ENCODE data around the gene TDRD7. TPM values are rescaled to one million over a fixed set of nuclear protein-coding genes. Genes with fewer than 3 reads are reported as not detected.

The TDRD7 gene
- total and polyA plus RNA-seq, 2 of the 8 experiments (the other 6 are each of a cell fraction or from before 2014, with no cell fraction given), result 1.2 to 2.3 TPM

DNA sequence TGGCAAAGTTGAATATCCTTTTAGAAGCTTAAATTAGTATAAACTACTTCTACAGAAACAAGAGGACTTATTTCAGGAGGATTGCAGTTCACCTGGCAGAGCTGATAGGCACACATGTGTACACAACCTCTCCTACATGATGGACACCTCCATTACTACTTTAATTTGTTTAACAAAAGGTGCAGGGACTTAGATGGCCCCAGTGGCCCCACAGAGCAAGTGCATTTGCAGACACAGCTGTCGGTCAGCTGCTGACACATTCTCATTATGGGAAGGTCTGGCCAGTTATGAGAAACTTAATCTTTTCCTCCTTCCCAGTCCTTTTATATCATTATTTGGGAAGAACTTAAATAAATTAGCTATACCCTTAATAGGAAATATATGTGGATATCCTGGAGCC is 28.3 kb downstream of the TDRD7 start:
- Histone ChIP-seq H3K79me1 (ENCODE audit: low read depth, low read length) (no peaks in the 10 kb centered on the region), H3K27ac (ENCODE audit: low read depth, low read length) (no peak overlapping the region), H3K9ac (replicated peaks in 1 of 4; ENCODE audit: extremely low read depth in 1 of 4, low read depth in 3 of 4, low read length in 3 of 4) (no peak overlapping the region), H2BK12ac (ENCODE audit: low read depth, low read length) (no peak overlapping the region), H3K27me3 (replicated peaks in 1 of 4; ENCODE audit: control insufficient read depth in 3 of 4, extremely low read depth in 1 of 4, insufficient read depth in 3 of 4, low read length in 3 of 4) (no peaks in the 10 kb centered on the region), H2AK5ac (ENCODE audit: low read depth, low read length) (no peak overlapping the region), H2BK20ac (ENCODE audit: low read length) (no peak overlapping the region), H3K56ac (replicated peaks; ENCODE audit: insufficient read length, low read depth, low read length) (no peak overlapping the region), H2AFZ (ENCODE audit: low read length) (no peak overlapping the region), H3K14ac (ENCODE audit: insufficient read length) (no peak overlapping the region), H3K4me2 (ENCODE audit: insufficient read depth in 1 of 2, low read depth in 2 of 2, low read length in 2 of 2) (no peak overlapping the region), H3K23me2 (ENCODE audit: low read depth, low read length) (no peaks in the 10 kb centered on the region), H3K79me2 (ENCODE audit: control insufficient read depth in 1 of 2, insufficient read depth in 2 of 2, low read length in 2 of 2) (no peaks in the 10 kb centered on the region), H3K18ac (ENCODE audit: extremely low read depth, low read length) (no peak overlapping the region), H2BK15ac (ENCODE audit: low read length) (no peak overlapping the region), H3K9me3 (ENCODE audit: insufficient read depth in 2 of 2, low read depth in 1 of 2, low read length in 1 of 2) (no peaks in the 10 kb centered on the region), H2BK120ac (replicated peaks; ENCODE audit: low read depth, low read length) (no peak overlapping the region), H4K20me1 (replicated peaks in 1 of 2; ENCODE audit: control insufficient read depth in 1 of 2, insufficient read depth in 2 of 2, low read length in 2 of 2) (no peaks in the 10 kb centered on the region), H3K23ac (ENCODE audit: insufficient read length) (no peak overlapping the region), H4K5ac (ENCODE audit: insufficient read length, low read depth, low read length) (no peak overlapping the region), H2BK5ac (ENCODE audit: low read depth, low read length) (no peak overlapping the region), H4K8ac (ENCODE audit: extremely low read depth, insufficient read depth, low read length) (no peak overlapping the region), H3K36me3 (ENCODE audit: control insufficient read depth in 2 of 4, insufficient read depth in 4 of 4, low read length in 3 of 4) (no peaks in the 10 kb centered on the region), H3K4me1 (replicated peaks in 1 of 4; ENCODE audit: control insufficient read depth in 3 of 4, insufficient read depth in 4 of 4, low read length in 3 of 4) (no peaks in the 10 kb centered on the region), H4K91ac (replicated peaks; ENCODE audit: insufficient read length, low read length) (no peak overlapping the region), H3K4ac (replicated peaks; ENCODE audit: insufficient read length, low read depth, low read length) (no peak overlapping the region), H3K4me3 (ENCODE audit: extremely low read depth in 1 of 4, insufficient read depth in 2 of 4, low read depth in 3 of 4, low read length in 4 of 4) (no peak overlapping the region)
- ChIA-PET CTCF (ENCODE audit: partially characterized antibody) (interaction anchor here (1.0 to 1.6 kb wide), 5 partner anchors 17 to 173 kb away, joined by 3 to 7 read pairs (median 5); partner anchors contain the start of gene TDRD7), POLR2A (ENCODE audit: partially characterized antibody) (interaction anchor here (1.2 kb wide), 1 partner anchor 23 kb away, joined by 4 read pairs; no protein-coding TSS in a partner anchor)
- TF ChIP-seq, protein P1, sequence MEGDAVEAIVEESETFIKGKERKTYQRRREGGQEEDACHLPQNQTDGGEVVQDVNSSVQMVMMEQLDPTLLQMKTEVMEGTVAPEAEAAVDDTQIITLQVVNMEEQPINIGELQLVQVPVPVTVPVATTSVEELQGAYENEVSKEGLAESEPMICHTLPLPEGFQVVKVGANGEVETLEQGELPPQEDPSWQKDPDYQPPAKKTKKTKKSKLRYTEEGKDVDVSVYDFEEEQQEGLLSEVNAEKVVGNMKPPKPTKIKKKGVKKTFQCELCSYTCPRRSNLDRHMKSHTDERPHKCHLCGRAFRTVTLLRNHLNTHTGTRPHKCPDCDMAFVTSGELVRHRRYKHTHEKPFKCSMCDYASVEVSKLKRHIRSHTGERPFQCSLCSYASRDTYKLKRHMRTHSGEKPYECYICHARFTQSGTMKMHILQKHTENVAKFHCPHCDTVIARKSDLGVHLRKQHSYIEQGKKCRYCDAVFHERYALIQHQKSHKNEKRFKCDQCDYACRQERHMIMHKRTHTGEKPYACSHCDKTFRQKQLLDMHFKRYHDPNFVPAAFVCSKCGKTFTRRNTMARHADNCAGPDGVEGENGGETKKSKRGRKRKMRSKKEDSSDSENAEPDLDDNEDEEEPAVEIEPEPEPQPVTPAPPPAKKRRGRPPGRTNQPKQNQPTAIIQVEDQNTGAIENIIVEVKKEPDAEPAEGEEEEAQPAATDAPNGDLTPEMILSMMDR (IDR thresholded peaks at IDR 0.05; ENCODE audit: control extremely low read depth in 1 of 3, insufficient read depth in 1 of 3, low read depth in 1 of 3, low read length in 3 of 3), result peak in 1 of 3 experiments; percentile 8; a peak in 1 of 4 replicates
- TF ChIP-seq, protein P2, sequence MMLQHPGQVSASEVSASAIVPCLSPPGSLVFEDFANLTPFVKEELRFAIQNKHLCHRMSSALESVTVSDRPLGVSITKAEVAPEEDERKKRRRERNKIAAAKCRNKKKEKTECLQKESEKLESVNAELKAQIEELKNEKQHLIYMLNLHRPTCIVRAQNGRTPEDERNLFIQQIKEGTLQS (IDR thresholded peaks at IDR 0.05; ENCODE audit: insufficient read depth, low read depth, low read length), result no peak
- FAIRE-seq, result no peak
- DNase-seq (ENCODE audit: low read depth in 1 of 2, low spot score in 2 of 2), result no peak
- 60% methylated on average over 1 of the region's 1 CpG; no CpG with 5 or more reads in 1 of the 2 experiments for WGBS, 2 experiments (ENCODE audit: extremely low coverage in 1 of 2, insufficient coverage in 1 of 2, insufficient read length in 1 of 2, insufficient replicate concordance in 2 of 2, low coverage in 1 of 2, low lambda C conversion rate in 2 of 2, missing lambda C conversion rate in 1 of 2)

Data from H1 (cell line).